ENCODE measurements around the gene BPIFB3.
"Not testable (repeated sequence)": the region's sequence is repeated elsewhere in the genome, so short reads cannot be mapped to it uniquely, and the experiment has no call there.

BPIFB3 gene

DNA sequence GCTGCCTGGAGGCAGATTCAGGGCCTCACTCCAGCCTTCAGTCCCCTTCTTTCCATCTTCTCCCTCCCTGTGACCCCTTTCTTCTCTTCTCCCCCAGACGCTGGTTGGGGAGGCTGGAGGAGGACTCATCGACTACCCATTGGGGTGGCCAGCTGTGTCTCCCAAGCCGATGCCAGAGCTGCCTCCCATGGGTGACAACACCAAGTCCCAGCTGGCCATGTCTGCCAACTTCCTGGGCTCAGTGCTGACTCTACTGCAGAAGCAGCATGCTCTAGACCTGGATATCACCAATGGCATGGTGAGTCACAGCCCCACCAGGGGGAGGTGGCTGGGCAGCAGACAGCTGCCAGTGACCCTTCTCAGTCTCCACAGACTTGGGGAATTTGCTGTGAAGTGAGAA is 38.7 kb downstream of the BPIFB3 start:
- DNase-seq, result no peak

DNA sequence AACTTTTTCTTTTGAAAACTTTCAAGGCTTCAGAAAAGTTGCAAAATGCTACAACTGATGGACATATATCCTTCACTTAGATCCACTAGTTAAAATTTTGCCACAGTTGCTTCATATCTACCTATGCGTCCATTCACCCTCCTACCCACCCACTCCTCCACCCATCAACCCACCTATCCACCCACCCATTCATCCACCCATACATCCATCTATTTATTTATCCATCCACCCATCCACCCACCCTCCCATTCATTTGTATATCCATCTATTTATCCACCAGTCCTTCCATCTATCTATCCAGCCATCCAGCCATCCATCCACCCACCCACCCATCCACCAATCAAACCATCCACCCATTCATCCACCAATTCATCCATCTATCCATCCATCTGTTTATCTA is 39.4 kb downstream of the BPIFB3 start:
- no peak for DNase-seq

- no peak for DNase-seq
Measured at GRCh38 chr20:33093582-33093981, 39.9 kb downstream of the BPIFB3 start.

DNA sequence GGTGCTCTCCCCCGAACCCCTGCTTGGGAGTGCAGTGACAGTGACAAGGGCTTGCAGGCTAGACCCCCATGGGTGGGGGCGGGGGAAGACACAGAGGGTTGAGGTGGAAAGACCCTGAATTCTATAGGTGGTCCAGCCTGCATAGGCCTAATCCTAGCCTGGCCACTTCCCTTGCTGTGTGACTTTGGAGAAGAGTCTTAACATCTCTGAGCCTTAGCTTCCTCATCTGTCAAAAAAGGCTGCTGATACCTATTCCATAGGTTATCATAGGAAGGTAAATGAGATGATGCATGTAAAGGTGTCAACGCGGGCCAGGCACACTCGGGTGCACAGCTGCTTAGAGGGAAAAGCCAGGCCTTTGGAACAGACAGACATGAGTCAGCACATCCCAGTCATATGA is 41.5 kb downstream of the BPIFB3 start:
- no peak for DNase-seq

DNA sequence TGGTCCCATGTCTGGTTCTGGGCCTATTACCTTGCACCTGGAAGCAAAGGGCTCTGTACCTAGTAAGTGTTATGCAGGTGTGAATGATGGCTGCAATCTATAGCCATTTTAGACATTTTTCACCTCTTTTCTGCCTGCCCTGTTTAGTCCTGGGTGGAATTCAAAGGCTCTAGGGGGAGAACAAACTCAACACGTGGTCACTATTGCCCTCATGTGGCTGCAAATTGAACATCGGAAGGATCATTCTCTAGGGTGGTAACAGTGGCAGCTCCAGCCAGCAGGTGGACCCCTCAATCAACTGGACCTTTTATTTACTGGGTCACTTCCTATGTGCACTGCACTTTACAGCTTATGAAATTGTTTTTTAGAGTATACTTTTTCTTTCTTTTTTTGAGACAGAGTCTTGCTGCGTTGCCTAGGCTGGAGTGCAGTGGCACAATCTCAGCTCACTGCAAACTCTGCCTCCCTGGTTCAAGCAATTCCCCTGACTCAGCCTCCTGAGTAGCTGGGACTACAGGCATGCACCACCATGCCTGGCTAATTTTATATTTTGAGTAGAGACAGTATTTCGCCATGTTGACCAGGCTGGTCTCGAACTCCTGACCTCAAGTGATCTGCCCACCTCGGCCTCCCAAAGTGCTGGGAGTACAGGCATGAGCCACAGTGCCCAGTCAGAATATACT is 42.3 kb downstream of the BPIFB3 start:
- DNase-seq, result peak; percentile 51

GRCh38 chr20:33097001-33097400 is 43.3 kb downstream of the BPIFB3 start:
- no peak for DNase-seq

DNA sequence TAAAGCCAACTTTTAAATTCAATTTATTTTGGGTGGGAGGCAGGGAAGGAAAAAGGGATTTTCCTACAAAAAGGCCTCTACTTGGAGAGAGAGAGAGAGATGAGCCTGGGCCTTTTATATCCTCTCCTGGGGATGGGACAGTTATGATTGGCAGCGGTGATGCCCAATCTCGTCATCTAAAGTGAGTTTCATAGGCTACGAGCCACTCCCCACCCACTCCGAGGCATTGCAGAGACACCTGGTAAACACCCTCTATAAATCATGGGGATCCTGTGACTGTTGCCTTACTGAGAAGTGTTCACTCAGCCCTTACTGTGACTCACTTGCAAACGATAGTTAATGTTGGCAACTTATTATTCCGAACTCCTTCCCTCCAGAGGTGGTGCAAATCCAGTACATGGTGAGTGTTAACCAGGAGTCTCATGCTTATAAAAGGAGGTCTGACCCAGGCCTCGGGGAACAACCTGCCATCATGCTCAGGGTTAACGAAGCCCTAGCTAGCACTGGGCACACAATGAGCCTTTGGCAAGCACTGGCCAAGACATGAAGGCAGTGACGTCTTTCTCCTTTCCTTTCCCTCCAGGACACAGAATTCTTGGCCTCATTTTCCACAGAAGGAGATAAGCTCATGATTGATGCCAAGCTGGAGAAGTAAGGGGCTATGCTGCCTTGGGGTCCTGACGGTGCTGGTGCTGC is 46.3 kb downstream of the BPIFB3 start:
- DNase-seq, result no peak

GRCh38 chr20:33103556-33103955 is 49.9 kb downstream of the BPIFB3 start:
- DNase-seq, result no peak

- no peak for DNase-seq
Measured at GRCh38 chr20:33104336-33104735, 50.6 kb downstream of the BPIFB3 start.

DNA sequence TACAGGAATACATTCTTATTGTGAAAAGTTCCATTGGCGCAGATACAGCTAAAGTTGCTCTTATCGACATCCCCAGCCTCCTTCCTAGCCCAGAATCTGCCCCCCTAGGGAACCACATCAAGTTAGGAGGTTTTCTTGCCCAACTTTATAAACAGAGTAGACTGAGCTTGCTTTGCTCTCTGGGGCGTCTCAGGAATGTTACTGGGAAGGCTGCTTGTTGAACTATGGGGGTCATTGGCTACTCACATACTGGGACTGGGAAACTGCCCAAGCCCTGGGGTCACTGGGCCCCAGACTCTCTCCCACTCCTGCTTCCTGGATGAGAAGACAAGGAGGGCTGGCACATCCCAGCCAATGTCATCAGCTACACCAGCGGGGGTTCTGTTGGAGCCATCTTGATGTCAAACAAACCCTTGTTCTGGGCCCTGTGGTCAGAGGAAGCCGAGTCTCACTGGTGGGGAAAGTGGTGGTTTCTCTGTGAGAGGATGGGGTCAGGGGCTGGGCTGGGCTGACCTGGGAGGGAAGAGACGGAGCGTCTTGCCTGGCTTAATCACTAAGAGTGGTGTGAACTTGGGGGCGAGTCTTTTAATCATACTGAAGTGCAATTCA is 51.7 kb downstream of the BPIFB3 start:
- DNase-seq, result no peak

DNA sequence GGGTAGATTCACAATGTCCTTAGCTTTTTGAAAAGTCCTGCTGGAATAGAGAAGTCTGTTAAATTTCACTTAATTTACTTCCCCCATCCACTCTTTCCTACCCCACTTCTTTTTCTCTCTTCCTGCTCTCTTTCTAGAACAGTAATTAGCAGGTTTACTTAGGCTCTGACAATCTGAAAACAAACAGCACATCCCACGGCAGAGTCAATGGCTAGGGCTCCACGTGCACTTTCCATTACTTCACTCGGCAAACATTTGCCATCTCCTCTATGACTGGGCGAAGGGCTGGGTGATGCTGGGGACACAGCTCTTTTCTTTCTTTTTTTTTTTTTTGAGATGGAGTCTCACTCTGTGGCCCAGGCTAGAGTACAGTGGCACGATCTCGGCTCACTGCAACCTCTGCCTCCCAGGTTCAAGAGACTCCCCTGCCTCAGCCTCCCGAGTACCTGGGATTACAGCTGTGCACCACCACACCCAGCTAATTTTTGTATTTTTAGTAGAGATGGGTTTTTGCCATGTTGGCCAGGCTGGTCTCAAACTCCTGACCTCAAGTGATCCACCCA is 52.4 kb downstream of the BPIFB3 start:
- DNase-seq, result not testable (repeated sequence)

DNA sequence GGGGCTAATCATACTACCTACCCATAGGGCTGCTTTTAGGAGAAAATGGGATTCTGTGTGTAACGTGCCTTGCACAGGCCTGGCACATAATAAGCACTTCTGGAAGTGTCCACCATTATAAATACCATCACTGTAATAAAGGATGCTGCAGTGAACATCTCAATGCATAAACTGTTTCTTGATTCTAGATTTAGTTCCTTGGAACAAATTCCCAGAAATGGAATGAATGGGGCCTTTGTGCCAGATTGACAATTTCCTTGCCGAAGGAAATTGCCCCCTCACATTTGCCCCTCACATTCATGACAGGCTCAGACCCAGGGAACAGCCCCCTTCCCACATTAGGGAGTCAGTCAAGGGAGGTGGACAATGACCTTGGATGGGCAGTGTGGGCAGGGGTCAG is 55.0 kb downstream of the BPIFB3 start:
- no peak for DNase-seq

GRCh38 chr20:33110147-33110825 is 56.6 kb downstream of the BPIFB3 start:
- no peak for DNase-seq

GRCh38 chr20:33111306-33111705 is 57.6 kb downstream of the BPIFB3 start:
- DNase-seq, result no peak

DNA sequence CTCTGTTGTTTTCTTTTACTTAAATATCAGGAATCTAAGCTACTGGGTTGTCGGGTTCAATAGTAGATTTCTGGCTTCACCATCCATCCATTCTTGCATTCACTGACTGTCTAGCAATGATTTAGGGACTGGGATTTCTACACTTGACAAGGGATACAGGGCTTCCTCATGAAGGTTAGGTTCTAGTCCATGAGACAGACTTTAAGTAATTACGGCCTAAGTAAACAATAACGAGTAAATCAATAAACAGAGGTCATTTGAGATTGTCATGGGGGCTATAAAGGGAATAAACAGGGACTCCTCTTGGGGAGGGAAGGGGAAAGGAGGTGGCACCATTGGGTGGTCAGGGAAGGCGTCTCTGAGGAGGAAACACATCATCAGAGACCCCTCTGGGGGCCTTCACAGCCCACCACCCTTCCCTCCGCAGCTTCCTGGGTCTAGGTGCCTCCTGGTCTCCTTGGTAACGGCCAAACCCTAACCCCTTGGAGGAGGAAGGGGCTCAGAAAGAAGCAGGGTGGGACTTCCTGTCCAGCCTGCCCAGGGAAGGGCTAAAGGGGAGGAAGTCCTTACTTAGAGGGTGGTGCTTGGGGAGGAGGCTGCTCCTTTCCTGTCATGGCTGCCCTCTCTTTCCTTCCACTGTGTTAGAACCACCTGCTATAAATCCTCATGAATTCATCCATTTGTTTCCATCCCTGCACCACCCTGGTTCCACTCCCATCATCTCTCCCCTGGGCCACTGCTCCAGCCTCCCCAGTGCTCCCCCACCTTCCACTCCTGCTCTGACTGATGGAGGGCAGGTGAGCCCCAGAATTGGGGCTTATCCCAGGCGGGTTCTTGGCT is 59.1 kb downstream of the BPIFB3 start:
- no peak for DNase-seq

DNA sequence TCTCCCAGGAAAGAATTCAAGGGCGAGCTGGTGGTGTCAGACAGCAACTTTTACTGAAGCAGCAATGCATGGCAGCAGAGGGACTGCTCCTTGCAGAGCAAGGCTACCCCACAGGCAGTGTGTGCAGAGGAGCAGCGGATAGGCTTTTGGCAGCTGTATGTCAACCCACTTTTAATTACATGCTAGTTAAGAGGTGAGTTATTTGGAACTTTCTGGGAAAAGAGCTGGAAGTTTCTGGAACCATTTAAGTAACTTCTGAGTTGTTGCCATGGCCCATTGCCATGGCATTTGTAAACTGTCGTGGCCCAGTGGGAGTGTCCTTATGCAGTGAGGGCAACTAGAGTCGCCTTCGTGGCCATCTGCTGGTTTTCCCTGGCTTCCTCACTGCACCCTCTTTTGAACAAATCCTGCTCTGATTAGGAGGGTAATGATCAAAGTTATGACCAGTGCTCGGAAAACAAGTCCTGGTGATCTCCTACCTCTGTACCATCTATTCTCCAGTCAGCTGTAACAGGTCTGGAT is 59.7 kb downstream of the BPIFB3 start:
- no peak for DNase-seq

DNA sequence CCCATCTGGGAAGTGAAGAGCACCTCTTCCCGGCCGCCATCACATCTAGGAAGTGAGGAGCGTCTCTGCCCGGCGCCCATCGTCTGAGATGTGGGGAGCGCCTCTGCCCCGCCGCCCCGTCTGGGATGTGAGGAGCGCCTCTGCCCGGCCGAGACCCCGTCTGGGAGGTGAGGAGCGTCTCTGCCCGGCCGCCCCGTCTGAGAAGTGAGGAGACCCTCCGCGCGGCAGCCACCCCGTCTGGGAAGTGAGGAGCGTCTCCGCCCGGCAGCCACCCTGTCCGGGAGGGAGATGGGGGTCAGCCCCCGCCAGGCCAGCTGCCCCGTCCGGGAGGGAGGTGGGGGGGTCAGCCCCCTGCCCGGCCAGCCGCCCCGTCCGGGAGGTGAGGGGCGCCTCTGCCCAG is 61.8 kb downstream of the BPIFB3 start:
- DNase-seq, result not testable (repeated sequence)

GRCh38 chr20:33119725-33120720 is 66.3 kb downstream of the BPIFB3 start:
- no peak for DNase-seq

DNA sequence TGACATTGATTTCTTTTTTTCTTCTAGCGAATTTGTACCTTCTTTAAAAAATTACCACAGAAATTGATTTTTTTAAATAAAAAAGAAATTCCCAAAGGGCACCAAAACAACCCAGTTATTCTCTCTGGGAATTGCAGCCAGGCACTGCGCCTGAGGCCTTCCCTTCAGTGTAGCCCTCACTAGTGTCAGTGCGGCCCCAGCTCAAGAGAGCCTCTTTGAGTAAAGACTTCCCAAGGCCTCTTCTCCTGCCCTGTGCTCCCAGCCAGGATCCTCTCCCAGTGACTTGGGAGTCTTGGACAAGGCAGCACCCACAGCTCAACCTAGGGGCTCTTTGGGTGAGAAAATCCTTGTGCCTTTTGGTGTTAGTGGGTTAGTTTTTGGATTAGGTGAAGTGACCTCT is 67.2 kb downstream of the BPIFB3 start:
- DNase-seq, result no peak

DNA sequence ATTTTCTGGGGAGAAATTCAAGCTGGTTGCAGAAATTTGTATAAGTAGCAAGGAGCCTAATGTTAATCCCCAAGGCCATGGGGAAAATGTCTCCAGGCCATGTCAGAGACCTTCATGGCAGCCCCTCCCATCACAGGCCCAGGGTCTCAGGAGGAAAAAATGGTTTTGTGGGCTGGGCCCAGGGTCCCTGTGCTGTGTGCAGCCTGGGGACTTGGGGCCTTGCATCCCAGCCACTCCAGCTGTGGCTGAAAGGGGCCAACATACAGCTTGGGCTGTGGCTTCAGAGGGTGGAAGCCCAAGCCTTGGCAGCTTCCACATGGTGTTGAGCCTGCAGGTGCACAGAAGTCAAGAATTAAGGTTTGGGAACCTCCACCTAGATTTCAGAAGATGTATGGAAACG is 68.6 kb downstream of the BPIFB3 start:
- DNase-seq, result not testable (repeated sequence)

Data from CD4-positive, alpha-beta T cell treated with Interleukin-21 for 1 hour (primary cell).